Sigmoid colon (tissue), 4 donors: ENCODE measurements around the gene ARL10.

Experiments
- CTCF ChIP-seq, 4 experiments: fragments of 450-650 bp in 3 of 4; fragments of 200-600 bp in 1 of 4; IDR thresholded peaks; one replicate each; pipeline ENCODE4 v1.5.1; 2016 to 2019; ENCODE audit warnings: antibody characterized with exemption in 4 of 4, mild to moderate bottlenecking in 3 of 4, moderate library complexity in 2 of 4
- EP300 ChIP-seq, 4 donors: sonication (generic); formaldehyde crosslinking; IDR thresholded peaks; one replicate each; pipeline ENCODE4 v1.6.1; 2017; ENCODE audit warnings: antibody characterized with exemption in 4 of 4
- POLR2A ChIP-seq, 2 donors: fragments of 450-650 bp; IDR thresholded peaks; one replicate each; pipeline ENCODE4 v1.6.1; 2016; ENCODE audit warnings: antibody characterized with exemption in 2 of 2, mild to moderate bottlenecking in 2 of 2, moderate library complexity in 2 of 2

GRCh38 chr5:176392526-176392925 lies 27.2 kb downstream of the ARL10 start:
- TF ChIP-seq CTCF (IDR thresholded peaks at IDR 0.05) (no peak), EP300 (IDR thresholded peaks at IDR 0.05) (no peak), POLR2A (IDR thresholded peaks at IDR 0.05) (no peak)
